ENCODE data around the gene EME1.

GRCh38 chr17:50359005-50359699 lies 13.9 kb upstream of the EME1 start:
- no peak for TF ChIP-seq CTCF (conservative IDR thresholded peaks at IDR 0.05; ENCODE audit: low read depth, low read length)
- TF ChIP-seq EZH2 (IDR thresholded peaks at IDR 0.05; ENCODE audit: borderline replicate concordance, low read depth, low read length, poor library complexity, severe bottlenecking), result no peak

All from A673 (cell line).